ENCODE results near the gene ARHGAP26.
"Not testable (repeated sequence)": the region's sequence is repeated elsewhere in the genome, so short reads cannot be mapped to it uniquely, and the experiment has no call there.

ARHGAP26 gene

GRCh38 chr5:142989270-142989669 is 219.1 kb downstream of the ARHGAP26 start:
- not testable (repeated sequence) for DNase-seq (ENCODE audit: low spot score)

DNA sequence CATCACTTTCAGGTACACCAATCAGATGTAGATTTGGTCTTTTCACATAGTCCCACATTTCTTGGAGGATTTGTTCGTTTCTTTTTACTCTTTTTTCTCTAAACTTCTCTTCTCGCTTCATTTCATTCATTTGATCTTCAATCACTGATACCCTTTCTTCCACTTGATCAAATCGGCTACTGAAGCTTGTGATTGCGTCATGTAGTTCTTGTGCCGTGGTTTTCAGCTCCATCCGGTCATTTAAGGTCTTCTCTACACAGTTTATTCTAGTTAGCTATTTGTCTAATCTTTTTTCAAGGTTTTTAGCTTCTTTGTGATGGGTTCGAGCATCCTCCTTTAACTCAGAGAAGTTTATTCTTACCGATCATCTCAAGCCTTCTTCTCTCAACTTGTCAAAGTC is 219.9 kb downstream of the ARHGAP26 start:
- DNase-seq (ENCODE audit: low spot score) = not testable (repeated sequence)

DNA sequence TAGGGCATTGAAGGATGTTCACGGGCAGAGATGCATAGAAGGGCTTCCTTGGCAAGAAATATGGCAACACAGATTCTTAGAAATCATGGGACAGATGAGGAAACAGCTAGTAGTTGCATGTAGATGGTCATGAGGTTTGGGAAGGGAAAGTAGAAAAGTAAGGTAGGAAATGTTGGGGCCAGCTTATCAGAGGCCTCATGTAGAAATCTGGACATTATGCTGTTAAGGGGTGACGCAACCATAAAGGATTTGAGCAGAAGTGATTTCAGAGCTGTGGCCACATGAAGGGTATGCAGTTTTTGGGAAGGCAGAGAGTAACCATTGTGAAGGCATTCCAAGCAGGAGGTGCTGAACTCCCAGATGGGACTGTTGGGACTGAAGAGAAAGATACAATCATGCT is 224.0 kb downstream of the ARHGAP26 start:
- DNase-seq (ENCODE audit: low spot score) = no peak

DNA sequence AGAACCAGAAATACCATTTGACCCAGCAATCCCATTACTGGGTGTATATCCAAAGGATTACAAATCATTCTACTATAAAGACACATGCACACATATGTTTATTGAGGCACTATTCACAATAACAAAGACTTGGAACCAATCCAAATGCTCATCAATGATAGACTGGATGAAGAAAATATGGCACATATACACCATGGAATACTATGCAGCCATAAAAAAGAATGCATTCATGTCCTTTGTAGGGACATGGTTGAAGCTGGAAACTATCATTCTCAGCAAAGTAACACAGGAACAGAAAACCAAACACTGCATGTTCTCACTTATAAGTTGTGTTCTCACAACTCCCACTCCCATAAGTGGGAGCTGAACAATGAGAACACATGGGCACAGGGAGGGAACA is 225.4 kb downstream of the ARHGAP26 start:
- not testable (repeated sequence) for DNase-seq (ENCODE audit: low spot score)

DNA sequence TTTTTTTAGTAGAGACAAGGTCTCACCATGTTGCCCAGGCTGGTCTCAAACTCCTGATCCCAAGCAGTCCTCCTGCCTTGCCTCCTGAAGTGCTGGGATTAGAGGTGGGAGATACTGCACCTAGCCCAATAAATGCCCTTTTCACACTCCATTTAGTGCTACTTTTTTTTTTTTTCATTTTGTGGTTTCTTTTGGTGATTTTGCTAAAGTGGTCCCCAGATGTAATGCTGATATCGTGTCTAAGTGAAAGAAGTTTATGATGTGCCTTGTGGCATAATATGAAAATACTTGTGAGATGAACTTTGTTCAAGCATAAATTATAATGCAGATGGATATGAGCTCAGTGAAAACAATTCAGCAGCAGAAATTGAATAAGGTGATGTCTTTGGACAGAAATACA is 227.4 kb downstream of the ARHGAP26 start:
- no peak for DNase-seq (ENCODE audit: low spot score)

DNA sequence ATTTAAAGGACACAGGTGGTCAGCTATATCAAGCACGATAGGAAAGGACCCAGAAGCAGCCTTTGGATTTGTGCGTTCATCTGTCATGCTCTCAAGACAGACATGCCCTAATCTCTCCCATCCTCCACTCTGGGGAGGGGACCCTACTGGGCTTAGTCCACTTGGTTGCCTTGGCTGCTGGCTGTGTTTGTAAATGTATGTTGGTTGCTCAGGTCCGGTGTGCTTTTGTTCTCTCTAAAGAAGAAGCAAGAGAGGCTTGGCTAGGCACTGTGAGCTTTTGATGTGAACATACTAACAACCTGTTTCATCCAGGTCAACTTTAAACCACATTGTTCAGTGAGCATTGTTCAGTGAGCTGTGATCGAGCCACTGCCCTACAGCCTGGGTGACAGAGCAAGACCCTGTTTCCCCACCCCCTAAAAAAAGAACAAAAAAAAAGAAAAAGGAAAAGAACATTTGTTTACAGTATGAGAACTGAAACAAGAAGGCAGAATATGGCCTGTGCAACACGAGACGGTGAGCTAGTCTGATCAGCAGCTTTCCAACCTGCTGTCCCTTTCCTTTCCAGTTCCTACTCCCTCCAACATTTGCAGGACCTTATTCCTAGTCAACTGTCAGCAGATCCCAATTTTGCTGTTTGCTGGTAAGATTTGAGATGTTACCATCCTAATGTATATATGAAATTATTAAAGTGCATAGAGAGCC is 228.3 kb downstream of the ARHGAP26 start:
- no peak for DNase-seq (ENCODE audit: low spot score)

DNA sequence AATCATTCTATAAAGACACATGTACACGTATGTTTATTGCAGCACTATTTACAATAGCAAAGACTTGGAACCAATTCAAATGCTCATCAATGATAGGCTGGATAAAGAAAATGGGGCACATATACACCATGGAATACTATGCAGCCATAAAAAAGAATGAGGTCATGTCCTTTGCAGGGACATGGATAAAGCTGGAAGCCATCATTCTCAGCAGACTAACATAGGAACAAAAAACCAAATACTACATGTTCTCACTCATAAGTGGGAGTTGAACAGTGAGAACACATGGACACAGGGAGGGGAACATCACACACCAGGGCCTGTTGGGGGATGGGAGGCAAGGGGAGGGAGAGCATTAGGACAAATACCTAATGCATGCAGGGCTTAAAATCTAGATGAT is 230.4 kb downstream of the ARHGAP26 start:
- DNase-seq (ENCODE audit: low spot score) = not testable (repeated sequence)

- peak; percentile 65 for DNase-seq (ENCODE audit: low spot score)
These were observed 231.7 kb downstream of the ARHGAP26 start for GRCh38 chr5:143001764-143002351.

DNA sequence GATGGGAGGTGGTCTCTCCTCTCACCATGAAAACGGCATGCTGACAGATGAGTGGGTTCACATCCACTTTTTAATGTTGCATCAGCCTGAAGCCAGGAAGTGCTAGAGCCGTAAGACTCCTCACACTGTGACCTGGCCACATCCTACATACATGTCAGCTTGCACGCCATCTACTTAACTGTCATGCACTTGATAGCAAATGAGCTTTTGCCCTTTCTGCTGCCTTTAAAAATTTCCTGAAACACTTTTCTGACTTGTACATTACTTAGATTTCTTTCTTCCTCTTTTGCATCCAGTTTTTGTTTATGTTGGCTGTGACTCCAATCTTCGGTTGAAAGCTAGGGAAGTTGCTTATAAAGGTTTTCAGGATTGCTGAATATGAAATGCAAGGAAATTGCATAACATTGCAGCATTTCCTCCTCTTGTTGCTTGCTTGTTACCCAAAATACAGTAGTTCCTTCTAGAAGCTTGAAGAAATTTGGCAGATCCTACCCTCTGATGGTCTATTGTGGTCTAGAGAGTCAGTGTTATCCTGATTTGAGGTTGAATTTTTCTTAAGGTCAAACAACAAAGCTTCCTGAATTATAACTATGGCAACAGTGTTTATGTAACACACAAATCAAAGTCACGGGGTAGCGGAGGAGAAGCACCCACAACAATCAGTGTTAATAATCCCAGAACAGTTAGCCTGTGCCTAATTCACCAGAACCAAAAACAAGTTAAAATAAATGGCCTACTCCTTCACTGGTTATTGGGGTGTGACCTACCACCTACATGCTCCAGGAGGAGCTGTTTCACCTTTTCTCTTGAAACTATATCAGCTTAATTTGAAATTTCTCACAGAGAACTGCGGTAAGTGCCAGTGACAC is 232.5 kb downstream of the ARHGAP26 start:
- peak; percentile 69 for DNase-seq (ENCODE audit: low spot score)

DNA sequence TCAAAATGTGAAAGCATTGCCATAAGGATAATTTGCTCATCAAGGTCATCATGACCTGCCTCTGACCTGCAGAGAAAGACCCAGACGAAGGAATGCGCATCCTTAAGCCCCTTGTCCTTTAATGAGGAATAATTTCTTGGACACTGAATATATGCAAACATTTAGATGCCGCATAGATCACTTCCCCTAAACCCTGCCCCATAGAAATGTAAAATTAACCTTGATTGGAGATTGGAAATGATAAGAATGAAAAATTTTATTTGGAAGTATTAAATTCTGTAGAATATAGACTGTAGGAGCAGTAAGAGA is 233.1 kb downstream of the ARHGAP26 start:
- DNase-seq (ENCODE audit: low spot score) = no peak

DNA sequence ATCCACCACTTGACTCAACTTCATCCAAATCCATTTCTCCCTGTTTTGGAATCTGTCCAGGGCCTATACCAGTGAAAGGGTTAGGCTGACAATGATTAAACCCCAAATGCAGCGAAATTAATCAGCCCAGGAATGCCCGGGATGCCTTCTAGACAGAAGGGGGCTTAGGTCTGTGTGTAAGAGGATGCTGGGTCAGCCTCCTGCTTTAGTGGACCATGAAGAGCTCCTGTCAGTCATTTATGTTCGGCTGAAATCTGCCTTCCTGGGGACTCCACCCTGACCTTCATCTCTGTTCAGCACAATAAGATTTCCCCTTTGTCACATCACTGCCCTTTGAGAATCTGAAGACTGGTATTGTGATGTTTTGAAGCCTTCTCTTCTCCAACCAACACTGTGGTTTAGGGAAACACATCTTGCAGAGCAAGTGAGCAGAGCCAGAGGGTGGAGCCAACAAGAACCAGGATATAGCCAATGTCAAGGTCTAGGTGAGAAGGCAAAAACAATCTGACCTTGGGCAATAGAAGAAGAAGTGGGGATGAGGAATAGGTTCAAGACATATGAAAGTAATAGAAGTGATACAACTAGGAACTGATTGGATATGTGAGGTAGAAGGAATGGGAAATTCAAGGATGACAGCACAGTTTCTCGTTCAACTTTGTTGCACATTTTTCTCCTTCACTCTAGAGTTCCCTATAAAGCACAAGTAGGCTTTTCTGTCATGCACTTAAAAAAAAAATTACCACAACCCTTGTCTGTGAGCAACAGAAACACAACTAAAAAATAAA is 234.4 kb downstream of the ARHGAP26 start:
- DNase-seq (ENCODE audit: low spot score) = no peak

- no peak for DNase-seq (ENCODE audit: low spot score)
These were observed 236.3 kb downstream of the ARHGAP26 start for GRCh38 chr5:143006501-143006900.

DNA sequence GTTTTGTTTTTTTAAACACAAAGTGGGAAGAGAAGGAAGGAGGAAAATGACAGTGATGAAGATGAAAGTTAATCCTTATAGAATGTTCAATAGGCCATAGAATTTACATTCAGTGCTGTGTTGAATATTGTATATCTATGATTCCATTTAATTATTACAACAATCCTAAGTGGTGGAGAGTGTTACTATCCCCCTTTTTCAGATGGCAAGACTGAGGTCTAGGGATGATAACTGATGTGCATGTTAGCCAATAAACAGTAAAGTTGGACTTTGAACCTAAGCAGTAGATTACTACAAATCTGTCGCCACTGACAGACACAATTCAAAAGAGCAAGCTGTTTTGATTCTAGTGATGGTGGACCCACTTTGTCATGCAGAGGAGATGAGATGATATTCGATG is 237.9 kb downstream of the ARHGAP26 start:
- DNase-seq (ENCODE audit: low spot score) = no peak

DNA sequence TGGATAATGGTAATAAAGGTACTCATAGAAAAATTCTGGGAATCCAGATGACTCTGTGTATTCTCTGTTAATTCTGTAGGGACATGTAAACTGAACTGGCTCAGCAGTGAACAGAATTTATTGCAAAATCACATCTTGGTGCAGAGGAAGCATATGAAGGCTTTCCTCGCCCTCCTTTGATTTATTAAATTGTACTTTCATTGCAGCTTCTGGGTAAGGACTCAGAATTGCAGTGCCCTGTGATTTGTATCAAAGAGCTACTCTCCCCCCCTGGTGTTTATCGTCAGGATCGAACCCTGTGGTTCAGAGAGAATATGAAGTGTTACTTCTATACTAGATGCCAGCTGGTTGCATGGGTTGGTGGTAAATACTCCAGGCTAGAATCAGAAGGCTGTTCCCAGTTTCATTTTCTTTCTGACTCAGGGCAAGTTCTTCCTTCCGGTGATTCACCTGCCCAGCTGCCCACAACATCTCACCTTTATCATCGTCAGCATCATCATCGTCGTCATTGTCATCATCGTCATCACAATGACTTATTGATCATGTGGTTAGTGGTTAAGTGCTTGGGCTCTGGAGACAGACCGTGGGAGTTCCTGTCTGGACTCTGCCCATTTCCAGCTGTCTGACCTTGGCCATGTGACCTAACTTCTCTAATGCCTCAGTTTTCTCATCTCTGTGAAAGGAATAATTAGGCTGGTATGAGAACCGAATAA is 238.8 kb downstream of the ARHGAP26 start:
- peak; percentile 79 for DNase-seq (ENCODE audit: low spot score)

- no peak for DNase-seq (ENCODE audit: low spot score)
These were observed 240.2 kb downstream of the ARHGAP26 start for GRCh38 chr5:143010351-143010750.

GRCh38 chr5:143011585-143011984 is 241.4 kb downstream of the ARHGAP26 start:
- DNase-seq (ENCODE audit: low spot score) = no peak

DNA sequence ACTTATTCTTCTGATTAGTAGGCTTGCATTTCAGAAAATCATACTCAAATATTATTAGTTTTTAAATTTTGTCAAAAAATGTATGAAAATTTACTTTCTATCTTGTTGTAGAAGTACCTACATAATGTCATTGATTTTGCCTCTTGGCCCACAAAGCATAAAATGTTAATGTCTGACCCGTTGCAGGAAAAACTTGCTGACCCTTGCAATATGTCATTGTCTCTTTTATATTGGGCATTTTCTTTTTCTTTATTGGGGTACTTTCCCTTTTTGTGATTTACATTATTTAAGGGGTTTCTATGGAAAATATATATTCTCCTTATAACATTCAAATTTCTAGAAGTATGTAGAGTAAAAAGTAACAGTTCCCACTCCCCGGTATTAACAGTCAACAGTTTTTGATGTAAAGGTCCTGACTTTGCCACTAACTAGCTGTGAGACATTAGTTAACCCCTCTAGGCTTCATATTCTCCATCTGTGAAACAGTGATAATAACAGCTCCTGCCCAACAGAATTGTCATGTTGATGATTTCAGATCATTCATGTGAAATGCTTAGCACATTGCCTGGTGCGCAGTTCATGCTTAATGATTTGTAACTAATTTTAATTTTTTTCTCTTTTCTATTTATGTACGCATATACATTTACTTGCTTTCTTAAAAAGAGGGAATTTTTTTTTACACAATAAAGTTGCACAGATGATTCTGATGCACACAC is 243.2 kb downstream of the ARHGAP26 start:
- DNase-seq (ENCODE audit: low spot score) = no peak

DNA sequence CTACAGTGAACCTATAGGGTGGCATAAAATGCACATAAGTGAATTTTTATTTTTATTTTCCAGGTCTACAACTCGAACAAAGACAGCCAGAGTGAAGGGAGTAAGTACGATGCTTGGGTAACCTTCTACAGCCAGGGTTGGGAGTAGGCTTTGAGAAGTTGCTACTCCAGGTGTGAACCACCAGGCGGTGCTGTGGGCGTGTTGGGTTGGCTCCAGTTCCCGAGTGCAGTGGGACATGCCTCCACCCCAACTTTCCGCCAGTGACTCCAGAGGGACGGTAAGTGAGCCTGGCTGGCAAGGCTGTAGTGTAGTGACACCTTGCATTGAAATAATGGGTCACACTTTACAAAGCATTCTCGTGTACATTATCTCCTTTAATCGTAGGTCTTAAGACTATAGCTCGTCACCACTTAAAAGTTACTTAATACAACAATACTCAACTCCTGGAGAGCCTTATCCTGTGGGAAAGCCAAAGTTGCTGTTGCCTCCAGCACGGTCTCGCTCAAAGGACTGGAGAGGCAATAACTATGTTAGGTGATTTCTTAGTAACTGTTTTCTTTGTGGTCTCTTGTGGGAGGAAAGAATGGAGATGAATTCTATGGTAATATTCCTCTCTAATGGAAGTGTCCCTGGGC is 244.0 kb downstream of the ARHGAP26 start:
- no peak for DNase-seq (ENCODE audit: low spot score)

DNA sequence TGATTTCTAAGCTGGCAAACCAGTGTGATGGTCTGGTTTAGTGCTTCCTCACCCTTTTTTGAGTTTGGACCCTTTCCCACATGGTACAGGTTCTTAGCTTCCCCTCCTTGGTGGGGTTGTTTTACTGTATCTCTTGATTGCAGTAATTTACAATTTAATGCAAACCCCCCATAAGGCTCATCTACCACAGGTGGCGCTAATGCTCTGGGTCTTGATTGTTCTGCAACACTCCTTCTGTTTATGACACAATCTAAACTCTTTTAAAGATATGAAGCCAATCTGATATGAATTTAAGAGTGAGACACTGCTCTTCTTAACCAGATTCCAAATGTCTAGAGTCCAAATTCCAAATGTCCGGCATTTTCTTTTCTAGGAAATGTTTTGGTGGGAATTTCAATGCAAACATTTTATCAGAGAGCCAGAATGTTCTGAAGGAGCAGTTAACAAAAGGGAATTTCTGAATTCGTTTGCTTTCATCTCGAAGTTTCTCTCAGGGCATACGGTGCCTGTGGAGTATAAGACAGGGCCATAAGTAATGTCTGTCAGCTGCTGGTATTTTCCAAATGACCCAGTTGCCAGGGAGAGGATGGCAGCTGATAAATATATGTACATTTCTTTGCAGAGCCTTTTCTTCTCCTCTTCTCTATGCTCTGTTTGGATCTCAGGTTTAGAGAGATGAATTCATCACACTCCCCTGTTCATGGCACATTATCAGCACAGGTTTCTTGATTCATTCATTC is 246.8 kb downstream of the ARHGAP26 start:
- DNase-seq (ENCODE audit: low spot score) = peak; percentile 51

- DNase-seq (ENCODE audit: low spot score) = no peak
These were observed 247.4 kb downstream of the ARHGAP26 start for GRCh38 chr5:143017541-143017940.
